ENCODE results near the gene TSSK6. TPM values are rescaled to one million over a fixed set of nuclear protein-coding genes. Genes with fewer than 3 reads are reported as not detected.

TSSK6 gene
- total RNA-seq, 2 experiments from 2014 or later, result 3.8 to 4.4 TPM

DNA sequence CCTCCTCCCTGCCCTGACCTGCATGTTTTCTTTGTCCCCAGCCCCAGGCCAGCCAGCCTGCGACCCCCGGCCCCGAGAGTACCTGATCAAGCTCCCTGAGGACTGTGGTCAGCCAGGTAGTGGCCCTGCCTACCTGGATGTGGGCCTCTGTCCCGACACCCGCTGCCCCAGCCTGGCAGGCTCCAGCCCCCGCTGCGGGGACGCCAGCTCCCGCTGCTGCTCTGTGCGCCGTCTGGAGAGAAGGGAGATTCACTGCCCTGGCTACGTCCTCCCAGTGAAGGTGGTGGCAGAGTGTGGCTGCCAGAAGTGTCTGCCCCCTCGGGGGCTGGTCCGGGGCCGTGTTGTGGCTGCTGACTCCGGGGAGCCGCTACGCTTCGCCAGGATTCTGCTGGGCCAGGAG lies 28.3 kb upstream of the TSSK6 start:
- Mint-ChIP-seq H3K27ac (no peak overlapping the region), H3K36me3 (ENCODE audit: low read depth) (peaks cover 3% of the 10 kb centered on the region), H3K9me3 (ENCODE audit: low read depth) (no peaks in the 10 kb centered on the region), H3K27me3 (peaks cover 5% of the 10 kb centered on the region), H3K4me1 (peaks cover 20% of the 10 kb centered on the region), H3K4me3 (no peak overlapping the region)
- intact Hi-C loops (cut with DNase I, micrococcal nuclease), result no loop called here
- ATAC-seq (no peak), DNase-seq (no peak)
- CTCF ChIA-PET, result interaction anchor here (0.6 to 2.0 kb wide), 2 partner anchors 12 to 28 kb away, joined by 4 read pairs; no protein-coding TSS in a partner anchor
- POLR2A ChIA-PET, result interaction anchor here (0.6 kb wide), 1 partner anchor 321 kb away, joined by 11 read pairs; no protein-coding TSS in a partner anchor

GRCh38 chr19:19543101-19543500 lies 27.8 kb upstream of the TSSK6 start:
- Mint-ChIP-seq H3K4me1 (peaks cover 22% of the 10 kb centered on the region), H3K4me3 (no peak overlapping the region), H3K27ac (no peak overlapping the region), H3K9me3 (ENCODE audit: low read depth) (no peaks in the 10 kb centered on the region), H3K27me3 (peaks cover 7% of the 10 kb centered on the region), H3K36me3 (ENCODE audit: low read depth) (peaks cover 3% of the 10 kb centered on the region)
- ATAC-seq (no peak), DNase-seq (no peak)
- ChIA-PET POLR2A (interaction anchor here (0.6 kb wide), 1 partner anchor 321 kb away, joined by 11 read pairs; no protein-coding TSS in a partner anchor), CTCF (interaction anchor here (0.6 to 2.0 kb wide), 2 partner anchors 12 to 27 kb away, joined by 4 read pairs; no protein-coding TSS in a partner anchor)
- intact Hi-C loops (cut with DNase I, micrococcal nuclease), result no loop called here

DNA sequence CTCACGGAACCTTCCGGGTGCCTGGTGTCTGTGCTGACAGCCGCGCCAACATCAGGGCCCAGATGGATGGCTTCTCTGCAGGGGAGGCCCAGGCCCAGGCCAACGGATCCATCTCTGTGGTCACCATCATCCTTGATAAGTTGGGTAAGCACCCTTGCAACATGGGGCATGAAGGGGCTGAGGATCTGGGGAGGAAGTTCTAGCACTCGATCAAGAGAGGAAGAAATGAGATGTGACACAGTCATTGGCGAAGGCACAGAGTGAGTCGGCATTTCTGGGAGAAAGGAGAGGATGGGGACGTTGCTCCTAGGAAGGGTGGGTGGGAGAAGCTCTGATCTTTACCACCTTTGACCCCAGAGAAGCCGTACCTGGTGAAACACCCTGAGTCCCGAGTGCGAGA lies 27.2 kb upstream of the TSSK6 start:
- ChIA-PET POLR2A (no interaction called here), CTCF (interaction anchor here (2.0 kb wide), 1 partner anchor 13 kb away, joined by 4 read pairs; no protein-coding TSS in a partner anchor)
- Mint-ChIP-seq H3K4me1 (peaks cover 27% of the 10 kb centered on the region), H3K27me3 (peaks cover 11% of the 10 kb centered on the region), H3K9me3 (ENCODE audit: low read depth) (no peaks in the 10 kb centered on the region), H3K4me3 (no peak overlapping the region), H3K27ac (no peak overlapping the region), H3K36me3 (ENCODE audit: low read depth) (peaks cover 3% of the 10 kb centered on the region)
- no peak for ATAC-seq
- intact Hi-C loops (cut with DNase I, micrococcal nuclease), result no loop called here
- DNase-seq, result no peak

- POLR2A ChIA-PET, result interaction anchor here (0.6 to 1.0 kb wide), 5 partner anchors 9 to 120 kb away, joined by 3 to 6 read pairs (median 3); no protein-coding TSS in a partner anchor
Measured at GRCh38 chr19:19541616-19542015, 26.3 kb upstream of the TSSK6 start.

GRCh38 chr19:19540715-19541515 lies 25.6 kb upstream of the TSSK6 start:
- ATAC-seq, result peak; percentile 94
- peaks cover 11% of the 10 kb centered on the region for H3K27me3 Mint-ChIP-seq
- DNase-seq, result peak; percentile 93
- H3K4me3 Mint-ChIP-seq, result peak overlapping the region; percentile 54
- H3K27ac Mint-ChIP-seq, result no peak overlapping the region
- CTCF ChIA-PET, result interaction anchor here (0.6 to 1.6 kb wide), 5 partner anchors 8 to 103 kb away, joined by 3 to 6 read pairs (median 4); no protein-coding TSS in a partner anchor
- intact Hi-C loops (cut with DNase I, micrococcal nuclease), result loop anchor here in 1 of 2 experiments (1.0 to 2.0 kb wide), 4 partner anchors 25 to 123 kb away; partner anchors contain the start of genes GMIP, NDUFA13 and PBX4
- H3K9me3 Mint-ChIP-seq (ENCODE audit: low read depth), result no peaks in the 10 kb centered on the region
- POLR2A ChIA-PET, result interaction anchor here (0.6 to 1.0 kb wide), 5 partner anchors 8 to 121 kb away, joined by 3 to 6 read pairs (median 3); no protein-coding TSS in a partner anchor
- peaks cover 29% of the 10 kb centered on the region for H3K4me1 Mint-ChIP-seq
- peaks cover 3% of the 10 kb centered on the region for H3K36me3 Mint-ChIP-seq (ENCODE audit: low read depth)

More at GRCh38 chr19:19541616-19542015, 26.3 kb upstream of the TSSK6 start:
- intact Hi-C loops (cut with DNase I, micrococcal nuclease), result loop anchor here in 1 of 2 experiments (1.0 to 2.0 kb wide), 4 partner anchors 25 to 123 kb away; partner anchors contain the start of genes GMIP, NDUFA13 and PBX4
- no peak for DNase-seq
- Mint-ChIP-seq H3K9me3 (ENCODE audit: low read depth) (no peaks in the 10 kb centered on the region), H3K36me3 (ENCODE audit: low read depth) (peaks cover 3% of the 10 kb centered on the region), H3K27ac (no peak overlapping the region), H3K4me1 (peaks cover 29% of the 10 kb centered on the region), H3K4me3 (no peak overlapping the region), H3K27me3 (peaks cover 11% of the 10 kb centered on the region)
- no peak for ATAC-seq
- CTCF ChIA-PET, result interaction anchor here (0.6 to 1.6 kb wide), 5 partner anchors 9 to 103 kb away, joined by 3 to 6 read pairs (median 4); no protein-coding TSS in a partner anchor

DNA sequence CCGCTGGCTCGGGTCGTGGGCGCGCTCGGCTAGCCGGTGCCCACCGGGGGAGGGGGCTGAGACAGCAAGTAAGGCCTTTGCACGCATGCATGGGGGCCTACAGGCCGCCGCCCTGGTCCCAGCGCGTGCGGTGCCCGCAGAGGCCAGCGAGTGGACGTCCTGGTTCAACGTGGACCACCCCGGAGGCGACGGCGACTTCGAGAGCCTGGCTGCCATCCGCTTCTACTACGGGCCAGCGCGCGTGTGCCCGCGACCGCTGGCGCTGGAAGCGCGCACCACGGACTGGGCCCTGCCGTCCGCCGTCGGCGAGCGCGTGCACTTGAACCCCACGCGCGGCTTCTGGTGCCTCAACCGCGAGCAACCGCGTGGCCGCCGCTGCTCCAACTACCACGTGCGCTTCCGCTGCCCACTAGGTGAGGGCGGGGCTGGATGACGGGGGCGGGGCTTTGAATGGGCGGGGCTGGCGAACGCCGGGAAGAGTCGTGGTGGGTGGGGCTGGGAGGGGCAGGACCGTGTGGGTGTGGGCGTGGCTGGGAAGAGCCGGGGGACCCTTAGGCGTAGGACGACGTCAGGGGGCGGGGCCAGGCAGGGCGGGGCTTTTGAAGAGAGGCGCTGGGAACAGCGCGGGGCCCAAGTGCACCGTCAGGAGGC lies 24.8 kb upstream of the TSSK6 start:
- no peaks in the 10 kb centered on the region for H3K9me3 Mint-ChIP-seq (ENCODE audit: low read depth)
- no peak overlapping the region for H3K27ac Mint-ChIP-seq
- intact Hi-C loops (cut with DNase I, micrococcal nuclease), result loop anchor here in 1 of 2 experiments (2.0 kb wide), 1 partner anchor 79 kb away; the partner anchor contains the start of gene PBX4
- DNase-seq (peak; percentile 91), ATAC-seq (peak; percentile 30)
- H3K4me1 Mint-ChIP-seq, result peaks cover 29% of the 10 kb centered on the region
- ChIA-PET CTCF (interaction anchor here (1.3 to 1.6 kb wide), 2 partner anchors 12 to 13 kb away, joined by 3 to 6 read pairs; no protein-coding TSS in a partner anchor), POLR2A (no interaction called here)
- H3K27me3 Mint-ChIP-seq, result peaks cover 11% of the 10 kb centered on the region
- H3K36me3 Mint-ChIP-seq (ENCODE audit: low read depth), result peaks cover 3% of the 10 kb centered on the region
- peak overlapping the region; percentile 54 for H3K4me3 Mint-ChIP-seq

- H3K4me3 Mint-ChIP-seq, result no peak overlapping the region
Measured at GRCh38 chr19:19539698-19540063, 24.3 kb upstream of the TSSK6 start.

DNA sequence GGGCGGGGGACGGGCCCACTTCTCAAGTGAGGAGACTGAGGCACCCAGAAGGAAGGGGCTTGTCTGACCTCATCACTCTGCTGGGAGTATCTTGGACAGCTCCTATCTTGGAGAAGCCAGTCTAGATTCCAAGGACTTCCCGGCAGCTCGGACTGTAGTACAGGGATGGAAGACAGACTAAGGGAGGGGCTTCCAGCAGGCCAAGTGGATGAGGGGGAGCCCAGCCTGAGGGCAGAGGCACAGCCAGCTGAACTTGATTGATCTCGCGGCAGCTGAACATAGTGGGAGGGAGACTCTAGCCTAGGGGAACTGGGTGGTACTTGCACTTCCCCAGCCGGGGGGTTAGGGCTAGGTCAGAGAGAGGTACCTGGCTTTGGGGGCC lies 23.4 kb upstream of the TSSK6 start:
- no peak overlapping the region for H3K27ac Mint-ChIP-seq
- H3K4me3 Mint-ChIP-seq, result peak overlapping the region; percentile 2
- peaks cover 3% of the 10 kb centered on the region for H3K36me3 Mint-ChIP-seq (ENCODE audit: low read depth)
- CTCF ChIA-PET, result interaction anchor here (0.6 to 0.9 kb wide), 2 partner anchors 17 to 72 kb away, joined by 3 read pairs; no protein-coding TSS in a partner anchor
- H3K27me3 Mint-ChIP-seq, result peaks cover 11% of the 10 kb centered on the region
- H3K4me1 Mint-ChIP-seq, result peaks cover 29% of the 10 kb centered on the region
- no peaks in the 10 kb centered on the region for H3K9me3 Mint-ChIP-seq (ENCODE audit: low read depth)
- ATAC-seq, result no peak
- DNase-seq, result no peak
- POLR2A ChIA-PET, result interaction anchor here (0.6 kb wide), 1 partner anchor 100 kb away, joined by 3 read pairs; no protein-coding TSS in a partner anchor
- intact Hi-C loops (cut with DNase I, micrococcal nuclease), result no loop called here

More at GRCh38 chr19:19539698-19540063, 24.3 kb upstream of the TSSK6 start:
- Mint-ChIP-seq H3K4me1 (peaks cover 29% of the 10 kb centered on the region), H3K27me3 (peaks cover 11% of the 10 kb centered on the region), H3K36me3 (ENCODE audit: low read depth) (peaks cover 3% of the 10 kb centered on the region), H3K9me3 (ENCODE audit: low read depth) (no peaks in the 10 kb centered on the region), H3K27ac (no peak overlapping the region)
- ChIA-PET POLR2A (interaction anchor here (0.6 kb wide), 1 partner anchor 99 kb away, joined by 3 read pairs; no protein-coding TSS in a partner anchor), CTCF (interaction anchor here (0.6 to 1.3 kb wide), 3 partner anchors 12 to 337 kb away, joined by 3 read pairs; partner anchors contain the start of gene NR2C2AP)
- DNase-seq (no peak), ATAC-seq (no peak)
- intact Hi-C loops (cut with DNase I, micrococcal nuclease), result loop anchor here in 1 of 2 experiments (2.0 kb wide), 1 partner anchor 79 kb away; the partner anchor contains the start of gene PBX4

GRCh38 chr19:19538061-19538784 lies 22.9 kb upstream of the TSSK6 start, which contains the start of gene CILP2:
TSS of gene CILP2 (plus strand) at chr19:19538265. CDS start at chr19:19538350, 85 bp downstream.
- peaks cover 3% of the 10 kb centered on the region for H3K36me3 Mint-ChIP-seq (ENCODE audit: low read depth)
- no peaks in the 10 kb centered on the region for H3K9me3 Mint-ChIP-seq (ENCODE audit: low read depth)
- DNase-seq, result peak; percentile 62
- ChIA-PET POLR2A (no interaction called here), CTCF (no interaction called here)
- H3K27ac Mint-ChIP-seq, result no peak within 1 kb of the TSS
- H3K4me3 Mint-ChIP-seq, result peak within 1 kb of the TSS; percentile 23
- peaks cover 11% of the 10 kb centered on the region for H3K27me3 Mint-ChIP-seq
- peaks cover 29% of the 10 kb centered on the region for H3K4me1 Mint-ChIP-seq
- ATAC-seq, result peak; percentile 9
- intact Hi-C loops (cut with DNase I, micrococcal nuclease), result no loop called here
